ENCODE data around the gene MICAL3.

- no peak for TF ChIP-seq CTCF (IDR thresholded peaks at IDR 0.05)
- TF ChIP-seq ZFX (IDR thresholded peaks at IDR 0.05; ENCODE audit: borderline replicate concordance), result no peak
Measured at GRCh38 chr22:17782158-17782557, 242.2 kb downstream of the MICAL3 start.
